Duodenal mucosa (tissue), 2 donors: ENCODE data around the gene ZNF740.

Experiments
- H3K27ac ChIP-seq: one replicate; pipeline ENCODE4 v1.7.0; 2013; ENCODE audit warnings: low read depth, low read length
- H3K27me3 ChIP-seq, 2 donors: one replicate each; pipeline ENCODE4 v1.7.0; 2013; ENCODE audit warnings: low read length in 2 of 2, control low read depth in 1 of 2; ENCODE audit not compliant: insufficient read depth in 2 of 2, control insufficient read depth in 1 of 2
- H3K36me3 ChIP-seq, 2 donors: one replicate each; pipeline ENCODE4 v1.7.0; 2013; ENCODE audit warnings: low read length in 2 of 2, control low read depth in 1 of 2; ENCODE audit not compliant: insufficient read depth in 2 of 2, control insufficient read depth in 1 of 2
- H3K4me1 ChIP-seq, 2 donors: one replicate each; pipeline ENCODE4 v1.7.0; 2013; ENCODE audit warnings: low read length in 2 of 2, control low read depth in 1 of 2; ENCODE audit not compliant: insufficient read depth in 2 of 2, control insufficient read depth in 1 of 2
- H3K4me3 ChIP-seq, 2 donors: one replicate each; pipeline ENCODE4 v1.7.0; 2013; ENCODE audit warnings: low read length in 2 of 2, low read depth in 1 of 2
- H3K9ac ChIP-seq, 2 donors: one replicate each; pipeline ENCODE4 v1.7.0; 2013; ENCODE audit warnings: low read length in 2 of 2, low read depth in 1 of 2
- H3K9me3 ChIP-seq, 2 donors: one replicate each; pipeline ENCODE4 v1.7.0; 2013; ENCODE audit warnings: low read length in 2 of 2, control low read depth in 1 of 2; ENCODE audit not compliant: control insufficient read depth in 1 of 2

ZNF740 gene

GRCh38 chr12:53218551-53219291 lies 38.2 kb downstream of the ZNF740 start:
- H3K4me1 ChIP-seq: peaks cover 37 to 40% of the 10 kb centered on the region in 2 donors
- H3K9ac ChIP-seq: peak overlapping the region; percentile 14 to 52
- peak overlapping the region; percentile 85 to 94 for H3K4me3 ChIP-seq
- H3K36me3 ChIP-seq: peaks cover 0 to 8% of the 10 kb centered on the region in 2 donors
- no peaks in the 10 kb centered on the region for H3K9me3 ChIP-seq
- H3K27ac ChIP-seq: no peak overlapping the region
- H3K27me3 ChIP-seq: peaks cover 0 to 7% of the 10 kb centered on the region in 2 donors

GRCh38 chr12:53219292-53219955 lies 38.9 kb downstream of the ZNF740 start:
- no peak overlapping the region for H3K27ac ChIP-seq
- H3K4me3 ChIP-seq: peak overlapping the region; percentile 85 to 94
- H3K36me3 ChIP-seq: peaks cover 0 to under 1% of the 10 kb centered on the region in 2 donors
- H3K27me3 ChIP-seq: peaks cover 0 to 7% of the 10 kb centered on the region in 2 donors
- peaks cover 44 to 48% of the 10 kb centered on the region in 2 donors for H3K4me1 ChIP-seq
- no peaks in the 10 kb centered on the region for H3K9me3 ChIP-seq
- peak overlapping the region; percentile 49 to 52 for H3K9ac ChIP-seq

GRCh38 chr12:53219956-53220693 lies 39.6 kb downstream of the ZNF740 start:
- Histone ChIP-seq H3K27ac (peak overlapping the region; percentile 67), H3K9ac (peak overlapping the region; percentile 53 to 58), H3K27me3 (peaks cover 0 to 7% of the 10 kb centered on the region in 2 donors), H3K36me3 (no peaks in the 10 kb centered on the region), H3K4me3 (peak overlapping the region; percentile 85 to 94), H3K4me1 (peaks cover 49 to 51% of the 10 kb centered on the region in 2 donors), H3K9me3 (no peaks in the 10 kb centered on the region)

GRCh38 chr12:53220694-53221202 lies 40.2 kb downstream of the ZNF740 start:
- Histone ChIP-seq H3K4me1 (peaks cover 49 to 51% of the 10 kb centered on the region in 2 donors), H3K27me3 (peaks cover 0 to 7% of the 10 kb centered on the region in 2 donors), H3K27ac (peak overlapping the region; percentile 98)

GRCh38 chr12:53221203-53222080 lies 40.9 kb downstream of the ZNF740 start:
- H3K27ac ChIP-seq: peak overlapping the region; percentile 98
- H3K4me3 ChIP-seq: peak overlapping the region; percentile 94

More at GRCh38 chr12:53220694-53221202, 40.2 kb downstream of the ZNF740 start:
- no peaks in the 10 kb centered on the region for H3K9me3 ChIP-seq
- no peaks in the 10 kb centered on the region for H3K36me3 ChIP-seq
- peak overlapping the region; percentile 94 for H3K4me3 ChIP-seq
- peak overlapping the region; percentile 90 to 97 for H3K9ac ChIP-seq

GRCh38 chr12:53222170-53222721 lies 41.7 kb downstream of the ZNF740 start:
- Histone ChIP-seq H3K9ac (no peak overlapping the region), H3K9me3 (no peaks in the 10 kb centered on the region), H3K27ac (peak overlapping the region; percentile 98), H3K4me1 (peaks cover 40 to 47% of the 10 kb centered on the region in 2 donors), H3K4me3 (peak overlapping the region in 1 of 2 donors; percentile 25), H3K36me3 (no peaks in the 10 kb centered on the region), H3K27me3 (peaks cover 0 to 7% of the 10 kb centered on the region in 2 donors)

More at GRCh38 chr12:53221203-53222080, 40.9 kb downstream of the ZNF740 start:
- Histone ChIP-seq H3K4me1 (peaks cover 43 to 51% of the 10 kb centered on the region in 2 donors), H3K27me3 (peaks cover 0 to 7% of the 10 kb centered on the region in 2 donors), H3K9me3 (no peaks in the 10 kb centered on the region), H3K9ac (peak overlapping the region; percentile 90 to 97), H3K36me3 (no peaks in the 10 kb centered on the region)

GRCh38 chr12:53222806-53223261 lies 42.3 kb downstream of the ZNF740 start:
- Histone ChIP-seq H3K36me3 (no peaks in the 10 kb centered on the region), H3K9me3 (no peaks in the 10 kb centered on the region), H3K27me3 (peaks cover 0 to 7% of the 10 kb centered on the region in 2 donors), H3K4me3 (no peak overlapping the region), H3K9ac (no peak overlapping the region), H3K27ac (peak overlapping the region; percentile 6), H3K4me1 (peaks cover 36 to 42% of the 10 kb centered on the region in 2 donors)

GRCh38 chr12:53223389-53224060 lies 43.0 kb downstream of the ZNF740 start:
- Histone ChIP-seq H3K27ac (peak overlapping the region; percentile 6), H3K36me3 (no peaks in the 10 kb centered on the region), H3K9me3 (no peaks in the 10 kb centered on the region), H3K4me3 (no peak overlapping the region), H3K4me1 (peaks cover 35 to 36% of the 10 kb centered on the region in 2 donors), H3K27me3 (peaks cover 0 to 7% of the 10 kb centered on the region in 2 donors), H3K9ac (peak overlapping the region in 1 of 2 donors; percentile 2)
